ENCODE measurements around the gene NRG3. TPM values are rescaled to one million over a fixed set of nuclear protein-coding genes. Genes with fewer than 3 reads are reported as not detected.

The NRG3 gene
- total and polyA plus RNA-seq, 2 of the 8 experiments (the other 6 are each of a cell fraction or from before 2014, with no cell fraction given), result 4.2 to 5.0 TPM

- 87% methylated on average over 8 of the region's 8 CpGs; no CpG with 5 or more reads in 1 of the 2 experiments for WGBS, 2 experiments (ENCODE audit: extremely low coverage in 1 of 2, insufficient coverage in 1 of 2, insufficient read length in 1 of 2, insufficient replicate concordance in 2 of 2, low coverage in 1 of 2, low lambda C conversion rate in 2 of 2, missing lambda C conversion rate in 1 of 2)
- Histone ChIP-seq H4K91ac (replicated peaks; ENCODE audit: insufficient read length, low read length) (no peak overlapping the region), H3K27me3 (replicated peaks in 1 of 4; ENCODE audit: control insufficient read depth in 3 of 4, extremely low read depth in 1 of 4, insufficient read depth in 3 of 4, low read length in 3 of 4) (peaks cover 0 to 2% (median 0%) of the 10 kb centered on the region in 4 experiments; a peak in 1 of 7 replicates), H3K79me1 (ENCODE audit: low read depth, low read length) (no peaks in the 10 kb centered on the region), H3K27ac (ENCODE audit: low read depth, low read length) (no peak overlapping the region), H3K56ac (replicated peaks; ENCODE audit: insufficient read length, low read depth, low read length) (no peak overlapping the region), H4K5ac (ENCODE audit: insufficient read length, low read depth, low read length) (no peak overlapping the region), H2AK5ac (ENCODE audit: low read depth, low read length) (no peak overlapping the region), H3K9me3 (ENCODE audit: insufficient read depth in 2 of 2, low read depth in 1 of 2, low read length in 1 of 2) (no peaks in the 10 kb centered on the region), H2BK12ac (ENCODE audit: low read depth, low read length) (no peak overlapping the region), H3K23me2 (ENCODE audit: low read depth, low read length) (no peaks in the 10 kb centered on the region), H3K79me2 (ENCODE audit: control insufficient read depth in 1 of 2, insufficient read depth in 2 of 2, low read length in 2 of 2) (no peaks in the 10 kb centered on the region), H3K23ac (ENCODE audit: insufficient read length) (no peak overlapping the region), H2BK120ac (replicated peaks; ENCODE audit: low read depth, low read length) (no peak overlapping the region), H3K4me2 (ENCODE audit: insufficient read depth in 1 of 2, low read depth in 2 of 2, low read length in 2 of 2) (no peak overlapping the region), H3K4ac (replicated peaks; ENCODE audit: insufficient read length, low read depth, low read length) (no peak overlapping the region), H3K14ac (ENCODE audit: insufficient read length) (no peak overlapping the region), H2BK20ac (ENCODE audit: low read length) (no peak overlapping the region), H2BK15ac (ENCODE audit: low read length) (no peak overlapping the region), H2BK5ac (ENCODE audit: low read depth, low read length) (no peak overlapping the region), H4K20me1 (replicated peaks in 1 of 2; ENCODE audit: control insufficient read depth in 1 of 2, insufficient read depth in 2 of 2, low read length in 2 of 2) (no peaks in the 10 kb centered on the region), H3K9ac (replicated peaks in 1 of 4; ENCODE audit: extremely low read depth in 1 of 4, low read depth in 3 of 4, low read length in 3 of 4) (no peak overlapping the region), H3K4me1 (replicated peaks in 1 of 4; ENCODE audit: control insufficient read depth in 3 of 4, insufficient read depth in 4 of 4, low read length in 3 of 4) (no peaks in the 10 kb centered on the region), H4K8ac (ENCODE audit: extremely low read depth, insufficient read depth, low read length) (no peak overlapping the region), H3K18ac (ENCODE audit: extremely low read depth, low read length) (no peak overlapping the region), H2AFZ (ENCODE audit: low read length) (no peak overlapping the region), H3K4me3 (ENCODE audit: extremely low read depth in 1 of 4, insufficient read depth in 2 of 4, low read depth in 3 of 4, low read length in 4 of 4) (no peak overlapping the region), H3K36me3 (ENCODE audit: control insufficient read depth in 2 of 4, insufficient read depth in 4 of 4, low read length in 3 of 4) (no peaks in the 10 kb centered on the region)
- DNase-seq (ENCODE audit: low read depth in 1 of 2, low spot score in 2 of 2) (no peak), FAIRE-seq (no peak)
- POLR2A ChIA-PET (ENCODE audit: partially characterized antibody), result no interaction called here
- CTCF ChIA-PET (ENCODE audit: partially characterized antibody), result interaction anchor here (0.8 kb wide), 1 partner anchor 96 kb away, joined by 3 read pairs; no protein-coding TSS in a partner anchor
- TF ChIP-seq SRF (IDR thresholded peaks at IDR 0.05; ENCODE audit: low read depth, low read length) (no peak), ASH2L (IDR thresholded peaks at IDR 0.05; ENCODE audit: low read length) (no peak), CHD1 (IDR thresholded peaks at IDR 0.05; ENCODE audit: low read depth, low read length) (no peak), EGR1 (IDR thresholded peaks at IDR 0.05; ENCODE audit: borderline replicate concordance, low read depth, low read length) (no peak), SUZ12 (IDR thresholded peaks at IDR 0.05; ENCODE audit: low read length) (no peak)
Measured at GRCh38 chr10:82282782-82283456, 407.9 kb downstream of the NRG3 start.
